CD4-positive, alpha-beta T cell (primary cell): Measurements from ENCODE around the gene KIF5C. TPM values are rescaled to one million over a fixed set of nuclear protein-coding genes. Genes with fewer than 3 reads are reported as not detected.

Experiments used
- ATAC-seq: fragments of 200-7000 bp; cut with Tn5 transposase; one replicate; pipeline ENCODE4 v1.10.0; 2022; ENCODE audit warnings: mild to moderate bottlenecking; ENCODE audit not compliant: poor library complexity
- CTCF ChIA-PET: fragments of 350-600 bp; sonication (Branson Sonifier 250); formaldehyde crosslinking; loops from one replicate; lab custom pipeline; 2021; ENCODE audit warnings: antibody characterized with exemption, inconsistent platforms; lab: Charles Lee
- POLR2A ChIA-PET: fragments of 350-600 bp; sonication (Branson Sonifier 250); formaldehyde crosslinking; loops from one replicate; lab custom pipeline; 2021; ENCODE audit warnings: antibody characterized with exemption, inconsistent platforms; lab: Charles Lee
- DNase-seq, 14 experiments: peaks; one replicate each; pipeline ENCODE4 v3.0.0-alpha.2; 2013 to 2020; ENCODE audit warnings: mixed read lengths in 2 of 14
- H3K27ac ChIP-seq, 2 donors: one replicate each; pipeline versions ENCODE4 v1.5.1 to v1.7.0; 2013; ENCODE audit warnings: low read length in 2 of 2, low read depth in 1 of 2, mild to moderate bottlenecking in 1 of 2
- H3K27me3 ChIP-seq, 2 experiments: 1 replicate in 1 of 2; 2 replicates in 1 of 2; pipeline versions ENCODE4 v1.6.1 to v1.7.0; 2013; ENCODE audit warnings: low read length in 2 of 2, control low read depth in 1 of 2, mild to moderate bottlenecking in 1 of 2, moderate library complexity in 1 of 2; ENCODE audit not compliant: insufficient read depth in 2 of 2, control insufficient read depth in 1 of 2
- H3K36me3 ChIP-seq: one replicate; pipeline ENCODE4 v1.6.1; 2013; ENCODE audit warnings: low read length, control low read depth; ENCODE audit not compliant: insufficient read depth
- H3K4me1 ChIP-seq: one replicate; pipeline ENCODE4 v1.6.1; 2013; ENCODE audit warnings: low read length, control low read depth; ENCODE audit not compliant: insufficient read depth
- H3K4me3 ChIP-seq: one replicate; pipeline ENCODE4 v1.5.1; 2013; ENCODE audit warnings: mild to moderate bottlenecking, low read length, moderate library complexity
- H3K9me3 ChIP-seq, 2 experiments: 1 replicate in 1 of 2; 2 replicates in 1 of 2; pipeline versions ENCODE4 v1.6.1 to v1.7.0; 2013; ENCODE audit warnings: low read length in 2 of 2, mild to moderate bottlenecking in 2 of 2, control low read depth in 1 of 2, moderate library complexity in 1 of 2; ENCODE audit not compliant: control insufficient read depth in 1 of 2, insufficient read depth in 1 of 2
- H3K27ac Mint-ChIP-seq: one replicate; pipeline ENCODE4 v1.8.0; 2020; ENCODE audit warnings: mixed read lengths
- H3K27me3 Mint-ChIP-seq: one replicate; pipeline ENCODE4 v1.8.0; 2021; ENCODE audit warnings: mixed read lengths
- H3K36me3 Mint-ChIP-seq: one replicate; pipeline ENCODE4 v1.8.0; 2021; ENCODE audit warnings: low read depth, mixed read lengths
- H3K4me1 Mint-ChIP-seq: one replicate; pipeline ENCODE4 v1.8.0; 2021; ENCODE audit warnings: low read depth, mixed read lengths
- H3K4me3 Mint-ChIP-seq: one replicate; pipeline ENCODE4 v1.8.0; 2020; ENCODE audit warnings: mild to moderate bottlenecking, mixed read lengths
- H3K9me3 Mint-ChIP-seq: one replicate; pipeline ENCODE4 v1.8.0; 2020; ENCODE audit warnings: mixed read lengths
- CTCF ChIP-seq: fragments of 200-600 bp; IDR thresholded peaks from one replicate; pipeline ENCODE4 v1.8.0; 2022; ENCODE audit warnings: antibody characterized with exemption, mild to moderate bottlenecking
- intact Hi-C, 2 experiments: fragments of 100-400 bp; cut with DNase I in 1 of 2; cut with micrococcal nuclease in 1 of 2; formaldehyde crosslinking; loops; one replicate each; pipeline versions ENCODE4 v1.15.1 to v1.9.0; 2023 to 2025; cut with DNase I, micrococcal nuclease
- total RNA-seq, 174 experiments: library from RNA in 2 of 174; stranded (reverse) in 2 of 174; gene quantifications; one replicate each; pipeline ENCODE4 v1.2.3 and lab custom pipeline; 2021 to 2026

The KIF5C gene
- total RNA-seq, 2 experiments from 2014 or later: 7.3 to 8.1 TPM

GRCh38 chr2:149002378-149002890 lies 127.4 kb downstream of the KIF5C start:
- POLR2A ChIA-PET: no interaction called here
- Mint-ChIP-seq H3K27me3 (no peaks in the 10 kb centered on the region), H3K4me1 (no peaks in the 10 kb centered on the region), H3K27ac (no peak overlapping the region), H3K4me3 (no peak overlapping the region), H3K9me3 (no peaks in the 10 kb centered on the region), H3K36me3 (no peaks in the 10 kb centered on the region)
- ATAC-seq (no peak), DNase-seq (no peak)
- H3K4me3 ChIP-seq: no peak overlapping the region
- CTCF ChIA-PET: no interaction called here
- H3K27ac ChIP-seq: no peak overlapping the region
- H3K36me3 ChIP-seq: no peaks in the 10 kb centered on the region
- H3K27me3 ChIP-seq: no peaks in the 10 kb centered on the region
- intact Hi-C loops: no loop called here
- no peak for TF ChIP-seq CTCF
- H3K9me3 ChIP-seq: no peaks in the 10 kb centered on the region
- no peaks in the 10 kb centered on the region for H3K4me1 ChIP-seq

- intact Hi-C loops: no loop called here
- no peaks in the 10 kb centered on the region for H3K4me1 Mint-ChIP-seq
- CTCF ChIA-PET: no interaction called here
- Histone ChIP-seq H3K4me1 (no peaks in the 10 kb centered on the region), H3K9me3 (no peaks in the 10 kb centered on the region), H3K27ac (no peak overlapping the region), H3K36me3 (no peaks in the 10 kb centered on the region), H3K27me3 (no peaks in the 10 kb centered on the region), H3K4me3 (no peak overlapping the region)
- TF ChIP-seq CTCF: no peak
- no peak overlapping the region for H3K27ac Mint-ChIP-seq
- H3K4me3 Mint-ChIP-seq: no peak overlapping the region
- no peaks in the 10 kb centered on the region for H3K36me3 Mint-ChIP-seq
- no peak for ATAC-seq
- POLR2A ChIA-PET: no interaction called here
- no peaks in the 10 kb centered on the region for H3K9me3 Mint-ChIP-seq
- H3K27me3 Mint-ChIP-seq: no peaks in the 10 kb centered on the region
- no peak for DNase-seq
Observed at GRCh38 chr2:149002891-149003740, 128.1 kb downstream of the KIF5C start.

GRCh38 chr2:149004836-149005235 lies 129.8 kb downstream of the KIF5C start:
- Histone ChIP-seq H3K27ac (no peak overlapping the region), H3K27me3 (no peaks in the 10 kb centered on the region), H3K4me3 (no peak overlapping the region), H3K4me1 (no peaks in the 10 kb centered on the region), H3K36me3 (peaks cover 2% of the 10 kb centered on the region), H3K9me3 (no peaks in the 10 kb centered on the region)
- no peak overlapping the region for H3K27ac Mint-ChIP-seq
- ChIA-PET POLR2A (no interaction called here), CTCF (no interaction called here)
- no peaks in the 10 kb centered on the region for H3K36me3 Mint-ChIP-seq
- ATAC-seq (no peak), DNase-seq (no peak)
- no peaks in the 10 kb centered on the region for H3K4me1 Mint-ChIP-seq
- H3K27me3 Mint-ChIP-seq: no peaks in the 10 kb centered on the region
- no peaks in the 10 kb centered on the region for H3K9me3 Mint-ChIP-seq
- no peak overlapping the region for H3K4me3 Mint-ChIP-seq
- TF ChIP-seq CTCF: no peak
- intact Hi-C loops: no loop called here
